DND-41 (cell line): ENCODE measurements around the gene BFSP2.

Experiments
- EZH2 ChIP-seq: IDR thresholded peaks from 3 replicates; pipeline ENCODE4 v1.6.1; 2012; ENCODE audit warnings: borderline replicate concordance, low read depth, mild to moderate bottlenecking, moderate library complexity, low read length, inconsistent platforms; ENCODE audit not compliant: severe bottlenecking
- TF ChIP-seq, protein P1 (sequence below): IDR thresholded peaks from 2 replicates; pipeline ENCODE4 v1.5.1; 2012; ENCODE audit warnings: borderline replicate concordance, low read length, moderate library complexity, mild to moderate bottlenecking; ENCODE audit not compliant: poor library complexity, severe bottlenecking; ENCODE audit errors: extremely low read depth

DNA sequence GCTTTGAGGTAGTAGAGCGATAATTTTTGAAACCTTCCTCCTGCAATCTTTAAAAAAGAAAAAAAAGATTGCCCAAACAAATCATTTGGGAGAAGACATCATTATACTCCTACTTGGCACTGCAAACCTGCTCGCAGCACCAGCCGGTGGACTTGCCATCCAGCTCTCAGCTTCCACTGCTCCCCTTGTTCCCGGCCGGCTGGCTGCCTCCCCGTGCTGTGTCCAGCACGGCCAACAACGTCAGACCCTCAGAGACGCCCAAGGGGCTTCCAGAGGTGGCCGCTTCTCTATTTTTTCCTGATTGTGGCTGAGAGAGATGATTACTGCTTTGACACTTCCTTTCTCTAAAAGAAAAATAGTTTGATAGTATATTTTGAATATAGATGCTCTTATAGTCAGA lies 3.0 kb upstream of the BFSP2 start:
- TF ChIP-seq, protein P1, sequence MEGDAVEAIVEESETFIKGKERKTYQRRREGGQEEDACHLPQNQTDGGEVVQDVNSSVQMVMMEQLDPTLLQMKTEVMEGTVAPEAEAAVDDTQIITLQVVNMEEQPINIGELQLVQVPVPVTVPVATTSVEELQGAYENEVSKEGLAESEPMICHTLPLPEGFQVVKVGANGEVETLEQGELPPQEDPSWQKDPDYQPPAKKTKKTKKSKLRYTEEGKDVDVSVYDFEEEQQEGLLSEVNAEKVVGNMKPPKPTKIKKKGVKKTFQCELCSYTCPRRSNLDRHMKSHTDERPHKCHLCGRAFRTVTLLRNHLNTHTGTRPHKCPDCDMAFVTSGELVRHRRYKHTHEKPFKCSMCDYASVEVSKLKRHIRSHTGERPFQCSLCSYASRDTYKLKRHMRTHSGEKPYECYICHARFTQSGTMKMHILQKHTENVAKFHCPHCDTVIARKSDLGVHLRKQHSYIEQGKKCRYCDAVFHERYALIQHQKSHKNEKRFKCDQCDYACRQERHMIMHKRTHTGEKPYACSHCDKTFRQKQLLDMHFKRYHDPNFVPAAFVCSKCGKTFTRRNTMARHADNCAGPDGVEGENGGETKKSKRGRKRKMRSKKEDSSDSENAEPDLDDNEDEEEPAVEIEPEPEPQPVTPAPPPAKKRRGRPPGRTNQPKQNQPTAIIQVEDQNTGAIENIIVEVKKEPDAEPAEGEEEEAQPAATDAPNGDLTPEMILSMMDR: no peak
- no peak for TF ChIP-seq EZH2
